Spleen (tissue), 7 donors: ENCODE data around the gene FAM120A.

ENCODE experiments used
- POLR2A ChIP-seq, 3 donors: fragments of 450-650 bp; IDR thresholded peaks; one replicate each; pipeline ENCODE4 v1.5.1; 2017; ENCODE audit warnings: antibody characterized with exemption in 3 of 3, mild to moderate bottlenecking in 1 of 3
- POLR2AphosphoS5 ChIP-seq, 3 donors: sonication (generic); formaldehyde crosslinking; IDR thresholded peaks; one replicate each; pipeline ENCODE4 v1.5.1; 2017; ENCODE audit warnings: antibody characterized with exemption in 3 of 3
- TF ChIP-seq, protein P1 (sequence below), 11 experiments: fragments of 200-600 bp in 7 of 11; fragments of 450-650 bp in 4 of 11; sonication (generic) in 4 of 11; IDR thresholded peaks in 8 of 11; conservative IDR thresholded peaks in 3 of 11; 1 replicate in 7 of 11; 2 replicates in 4 of 11; pipeline versions ENCODE4 v1.4.0 to v1.8.0; 2016 to 2021; ENCODE audit warnings: antibody characterized with exemption in 11 of 11, inconsistent platforms in 4 of 11, mild to moderate bottlenecking in 1 of 11
- donor health status: DM: no; HTN: no; CAD: no; lungs with moderate emphysema.
- donor health status: DM: no; HTN: no; CAD: no.
- donor health status: DM: no; HTN: no; CAD: no.

DNA sequence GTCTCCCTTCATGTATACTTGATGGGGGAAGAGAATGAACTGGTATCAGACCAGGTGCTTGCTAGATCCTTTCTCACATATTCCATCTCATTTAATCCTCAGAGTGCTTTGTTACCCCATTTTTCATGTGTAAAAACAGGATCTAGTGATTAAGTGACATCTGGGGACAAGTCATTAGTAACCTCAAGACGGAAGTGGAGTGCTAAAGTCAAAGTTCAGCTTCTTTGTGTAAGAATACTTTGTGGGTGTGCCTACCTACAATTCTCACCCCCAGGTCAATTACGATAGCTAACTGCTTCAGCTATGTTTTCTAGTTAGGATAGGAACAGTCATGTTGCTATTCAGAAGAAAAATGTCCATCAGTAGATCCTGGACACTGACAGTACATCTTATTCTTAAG lies 5.0 kb downstream of the FAM120A start:
- TF ChIP-seq, protein P1, sequence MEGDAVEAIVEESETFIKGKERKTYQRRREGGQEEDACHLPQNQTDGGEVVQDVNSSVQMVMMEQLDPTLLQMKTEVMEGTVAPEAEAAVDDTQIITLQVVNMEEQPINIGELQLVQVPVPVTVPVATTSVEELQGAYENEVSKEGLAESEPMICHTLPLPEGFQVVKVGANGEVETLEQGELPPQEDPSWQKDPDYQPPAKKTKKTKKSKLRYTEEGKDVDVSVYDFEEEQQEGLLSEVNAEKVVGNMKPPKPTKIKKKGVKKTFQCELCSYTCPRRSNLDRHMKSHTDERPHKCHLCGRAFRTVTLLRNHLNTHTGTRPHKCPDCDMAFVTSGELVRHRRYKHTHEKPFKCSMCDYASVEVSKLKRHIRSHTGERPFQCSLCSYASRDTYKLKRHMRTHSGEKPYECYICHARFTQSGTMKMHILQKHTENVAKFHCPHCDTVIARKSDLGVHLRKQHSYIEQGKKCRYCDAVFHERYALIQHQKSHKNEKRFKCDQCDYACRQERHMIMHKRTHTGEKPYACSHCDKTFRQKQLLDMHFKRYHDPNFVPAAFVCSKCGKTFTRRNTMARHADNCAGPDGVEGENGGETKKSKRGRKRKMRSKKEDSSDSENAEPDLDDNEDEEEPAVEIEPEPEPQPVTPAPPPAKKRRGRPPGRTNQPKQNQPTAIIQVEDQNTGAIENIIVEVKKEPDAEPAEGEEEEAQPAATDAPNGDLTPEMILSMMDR (IDR thresholded peaks at IDR 0.05 in 8 of 11, conservative IDR thresholded peaks at IDR 0.05 in 3 of 11): no peak
- TF ChIP-seq POLR2A (IDR thresholded peaks at IDR 0.05) (no peak), POLR2AphosphoS5 (IDR thresholded peaks at IDR 0.05) (no peak)
